Suprapubic skin (tissue), 3 donors: Measurements from ENCODE around the gene SPAG9.

Experiments used
- EP300 ChIP-seq: sonication (generic); formaldehyde crosslinking; IDR thresholded peaks from one replicate; pipeline ENCODE4 v1.6.1; 2017; ENCODE audit warnings: antibody characterized with exemption
- TF ChIP-seq, protein P1 (sequence below), 2 donors: fragments of 200-600 bp in 1 of 2; fragments of 450-650 bp in 1 of 2; sonication (generic) in 1 of 2; IDR thresholded peaks; one replicate each; pipeline ENCODE4 v1.5.1; 2016 to 2019; ENCODE audit warnings: antibody characterized with exemption in 2 of 2, mild to moderate bottlenecking in 1 of 2, moderate library complexity in 1 of 2

DNA sequence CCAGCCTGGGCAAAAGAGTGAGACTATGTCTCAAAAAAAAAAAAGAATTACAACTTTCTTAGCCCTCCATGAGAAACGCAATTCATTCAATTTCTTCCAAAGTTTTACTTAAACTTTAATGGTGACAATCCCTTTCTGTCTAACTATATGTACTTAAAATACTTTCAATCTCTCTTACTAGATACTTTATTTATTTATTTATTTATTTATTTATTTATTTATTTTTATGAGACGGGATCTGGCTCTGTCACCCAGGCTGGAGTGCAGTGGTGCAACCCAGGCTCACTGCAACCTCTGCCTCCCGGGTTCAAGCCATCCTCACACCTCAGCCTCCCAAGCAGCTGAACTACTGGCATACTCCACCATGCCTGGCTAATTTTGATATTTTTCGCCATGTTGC, 108.1 kb downstream of the SPAG9 start:
- TF ChIP-seq, protein P1, sequence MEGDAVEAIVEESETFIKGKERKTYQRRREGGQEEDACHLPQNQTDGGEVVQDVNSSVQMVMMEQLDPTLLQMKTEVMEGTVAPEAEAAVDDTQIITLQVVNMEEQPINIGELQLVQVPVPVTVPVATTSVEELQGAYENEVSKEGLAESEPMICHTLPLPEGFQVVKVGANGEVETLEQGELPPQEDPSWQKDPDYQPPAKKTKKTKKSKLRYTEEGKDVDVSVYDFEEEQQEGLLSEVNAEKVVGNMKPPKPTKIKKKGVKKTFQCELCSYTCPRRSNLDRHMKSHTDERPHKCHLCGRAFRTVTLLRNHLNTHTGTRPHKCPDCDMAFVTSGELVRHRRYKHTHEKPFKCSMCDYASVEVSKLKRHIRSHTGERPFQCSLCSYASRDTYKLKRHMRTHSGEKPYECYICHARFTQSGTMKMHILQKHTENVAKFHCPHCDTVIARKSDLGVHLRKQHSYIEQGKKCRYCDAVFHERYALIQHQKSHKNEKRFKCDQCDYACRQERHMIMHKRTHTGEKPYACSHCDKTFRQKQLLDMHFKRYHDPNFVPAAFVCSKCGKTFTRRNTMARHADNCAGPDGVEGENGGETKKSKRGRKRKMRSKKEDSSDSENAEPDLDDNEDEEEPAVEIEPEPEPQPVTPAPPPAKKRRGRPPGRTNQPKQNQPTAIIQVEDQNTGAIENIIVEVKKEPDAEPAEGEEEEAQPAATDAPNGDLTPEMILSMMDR (IDR thresholded peaks at IDR 0.05): no peak
- no peak for TF ChIP-seq EP300
